Endothelial cell of umbilical vein (primary cell): ENCODE results near the gene PRPF40B.

Experiments
- CTCF ChIP-seq, 2 donors: IDR thresholded peaks; 1 replicate in 1 of 2; 2 replicates in 1 of 2; pipeline ENCODE4 v1.5.1; 2011; ENCODE audit warnings: low read length in 2 of 2, mild to moderate bottlenecking in 2 of 2, moderate library complexity in 2 of 2, control low read depth in 1 of 2, inconsistent platforms in 1 of 2, low read depth in 1 of 2; ENCODE audit not compliant: insufficient read depth in 1 of 2; ENCODE audit errors: extremely low read depth in 1 of 2
- POLR2A ChIP-seq: IDR thresholded peaks from 2 replicates; pipeline ENCODE4 v1.6.1; 2012; ENCODE audit warnings: low read depth, mild to moderate bottlenecking, control low read depth, low read length

GRCh38 chr12:49577589-49578315 lies 45.6 kb upstream of the PRPF40B start:
- TF ChIP-seq POLR2A (no peak), CTCF (IDR thresholded peaks at IDR 0.05; ENCODE audit: extremely low read depth in 1 of 2, insufficient read depth in 1 of 2, low read depth in 1 of 2, low read length in 2 of 2) (no peak)
